B cell (primary cell): ENCODE data around the gene TRMT11. TPM values are rescaled to one million over a fixed set of nuclear protein-coding genes. Genes with fewer than 3 reads are reported as not detected.
A peak's percentile ranks its signal among the peaks of the same experiment; 100 is the strongest.

Experiments
- ATAC-seq: fragments of 200-7000 bp; cut with Tn5 transposase; one replicate; pipeline ENCODE4 v1.10.0; 2021; ENCODE audit warnings: low read depth, mild to moderate bottlenecking, moderate number of reproducible peaks, moderate library complexity
- CTCF ChIA-PET: fragments of 350-600 bp; sonication (Branson Sonifier 250); formaldehyde crosslinking; loops from one replicate; lab custom pipeline; 2021; ENCODE audit warnings: antibody characterized with exemption, inconsistent platforms; lab: Charles Lee
- POLR2A ChIA-PET: fragments of 350-600 bp; sonication (Branson Sonifier 250); formaldehyde crosslinking; loops from one replicate; lab custom pipeline; 2021; ENCODE audit warnings: antibody characterized with exemption; lab: Charles Lee
- DNase-seq: peaks from one replicate; pipeline ENCODE4 v3.0.0; 2013
- H2AFZ ChIP-seq: 2 replicates; pipeline ENCODE4 v1.6.1; 2012; ENCODE audit warnings: mild to moderate bottlenecking, low read depth, low read length; ENCODE audit not compliant: insufficient read depth, poor library complexity, severe bottlenecking
- H3K27ac ChIP-seq, 2 donors: 1 replicate in 1 of 2; 2 replicates in 1 of 2; pipeline ENCODE4 v1.5.1; 2012 to 2013; ENCODE audit warnings: low read length in 2 of 2, mild to moderate bottlenecking in 2 of 2, moderate library complexity in 1 of 2
- H3K27me3 ChIP-seq, 4 experiments: fragments of 200-600 bp in 1 of 4; sonication (generic) in 1 of 4; replicated peaks in 1 of 4; 1 replicate in 2 of 4; 2 replicates in 2 of 4; pipeline versions ENCODE4 v1.6.1 to v1.7.0; 2013 to 2016; ENCODE audit warnings: low read length in 3 of 4, mild to moderate bottlenecking in 2 of 4, mixed read lengths in 1 of 4, moderate library complexity in 1 of 4; ENCODE audit not compliant: insufficient read depth in 4 of 4, control insufficient read depth in 3 of 4; ENCODE audit errors: control extremely low read depth in 1 of 4
- H3K36me3 ChIP-seq, 2 experiments: replicated peaks in 1 of 2; 1 replicate in 1 of 2; 2 replicates in 1 of 2; pipeline versions ENCODE4 v1.6.1 to v1.7.1; 2013; ENCODE audit warnings: low read length in 1 of 2; ENCODE audit not compliant: insufficient read depth in 2 of 2, control insufficient read depth in 1 of 2; ENCODE audit errors: control extremely low read depth in 1 of 2, extremely low read depth in 1 of 2
- H3K4me1 ChIP-seq, 2 donors: fragments of 200-600 bp in 1 of 2; sonication (generic) in 1 of 2; 1 replicate in 1 of 2; 2 replicates in 1 of 2; pipeline versions ENCODE4 v1.5.1 to v1.6.1; 2013 to 2017; ENCODE audit warnings: low read length in 2 of 2; ENCODE audit not compliant: control insufficient read depth in 2 of 2, insufficient read depth in 2 of 2
- H3K4me2 ChIP-seq: replicated peaks from 2 replicates; pipeline ENCODE3; 2012; ENCODE audit warnings: mild to moderate bottlenecking, low read depth, low read length; ENCODE audit not compliant: poor library complexity, severe bottlenecking
- H3K4me3 ChIP-seq, 5 experiments: fragments of 200-600 bp in 1 of 5; sonication (generic) in 1 of 5; 1 replicate in 3 of 5; 2 replicates in 2 of 5; pipeline versions ENCODE4 v1.5.1 to v1.7.0; 2011 to 2016; ENCODE audit warnings: low read length in 4 of 5, mild to moderate bottlenecking in 4 of 5, low read depth in 2 of 5, control low read depth in 1 of 5, moderate library complexity in 1 of 5; ENCODE audit not compliant: insufficient read depth in 1 of 5; ENCODE audit errors: control extremely low read depth in 1 of 5, extremely low read depth in 1 of 5
- H3K79me2 ChIP-seq: fragments of 200-600 bp; sonication (generic); one replicate; pipeline ENCODE4 v1.6.0; 2016; ENCODE audit warnings: low read length; ENCODE audit not compliant: control insufficient read depth, insufficient read depth
- H3K9ac ChIP-seq: fragments of 200-600 bp; sonication (generic); 2 replicates; pipeline ENCODE4 v1.6.1; 2017; ENCODE audit warnings: mild to moderate bottlenecking, low read length, moderate library complexity
- H3K9me3 ChIP-seq, 3 donors: one replicate each; pipeline versions ENCODE4 v1.6.1 to v1.7.1; 2013; ENCODE audit warnings: low read length in 2 of 3; ENCODE audit not compliant: control insufficient read depth in 2 of 3, insufficient read depth in 1 of 3; ENCODE audit errors: control extremely low read depth in 1 of 3
- H4K20me1 ChIP-seq: 2 replicates; pipeline ENCODE4 v1.6.0; 2012; ENCODE audit warnings: mild to moderate bottlenecking, low read length; ENCODE audit not compliant: insufficient read depth, control insufficient read depth, poor library complexity, severe bottlenecking
- H3K27ac Mint-ChIP-seq: one replicate; pipeline ENCODE4 v1.8.0; 2021; ENCODE audit warnings: mixed read lengths
- H3K27me3 Mint-ChIP-seq: one replicate; pipeline ENCODE4 v1.8.0; 2021; ENCODE audit warnings: mixed read lengths
- H3K4me1 Mint-ChIP-seq: one replicate; pipeline ENCODE4 v1.8.0; 2021; ENCODE audit warnings: mixed read lengths
- H3K4me3 Mint-ChIP-seq: one replicate; pipeline ENCODE4 v1.8.0; 2021; ENCODE audit warnings: mixed read lengths
- H3K9me3 Mint-ChIP-seq: one replicate; pipeline ENCODE4 v1.8.0; 2022; ENCODE audit warnings: mixed read lengths; ENCODE audit not compliant: insufficient read depth
- EZH2 ChIP-seq: IDR thresholded peaks from 2 replicates; pipeline ENCODE4 v1.6.1; 2012; ENCODE audit warnings: borderline replicate concordance, low read depth, mild to moderate bottlenecking, moderate library complexity, low read length; ENCODE audit not compliant: insufficient read depth, poor library complexity, severe bottlenecking
- WGBS: methylation state at CpG from one replicate; pipeline ENCODE4 v1.1.5; 2013; ENCODE audit warnings: missing lambda C conversion rate; ENCODE audit not compliant: insufficient coverage; 5-methylcytosine and 5-hydroxymethylcytosine counted together
- intact Hi-C: fragments of 100-400 bp; cut with micrococcal nuclease; formaldehyde crosslinking; loops from one replicate; pipeline ENCODE4 v1.10.0; 2022
- polyA minus RNA-seq: library from RNA; depleted of rRNA, polyadenylated mRNA; stranded (reverse); fragments of >200 nt; gene quantifications from 2 replicates; pipeline ENCODE4 v1.2.3, GENCODE V29; 2012
- polyA plus RNA-seq: library from polyadenylated mRNA; depleted of rRNA; stranded (reverse); fragments of >200 nt; gene quantifications from 2 replicates; pipeline ENCODE4 v1.2.3, GENCODE V29; 2012
- total RNA-seq, 2 donors: library from RNA; stranded (reverse); fragments of 120-200 nt in 1 of 2; gene quantifications; 1 replicate in 1 of 2; 2 replicates in 1 of 2; pipeline versions ENCODE4 v1.2.3 to v1.2.4, GENCODE V29; 2013 to 2022
- TF ChIP-seq, protein P1 (sequence below): fragments of 200-600 bp; IDR thresholded peaks from one replicate; pipeline ENCODE4 v1.8.0; 2022; ENCODE audit warnings: antibody characterized with exemption, mild to moderate bottlenecking

TRMT11 gene
- total RNA-seq (29.3 and 30.4 TPM in 2 replicates), polyA plus RNA-seq (12.1 and 16.4 TPM in 2 replicates), polyA minus RNA-seq (9.7 and 15.6 TPM in 2 replicates)
- total RNA-seq (2013): 22.1 TPM

DNA sequence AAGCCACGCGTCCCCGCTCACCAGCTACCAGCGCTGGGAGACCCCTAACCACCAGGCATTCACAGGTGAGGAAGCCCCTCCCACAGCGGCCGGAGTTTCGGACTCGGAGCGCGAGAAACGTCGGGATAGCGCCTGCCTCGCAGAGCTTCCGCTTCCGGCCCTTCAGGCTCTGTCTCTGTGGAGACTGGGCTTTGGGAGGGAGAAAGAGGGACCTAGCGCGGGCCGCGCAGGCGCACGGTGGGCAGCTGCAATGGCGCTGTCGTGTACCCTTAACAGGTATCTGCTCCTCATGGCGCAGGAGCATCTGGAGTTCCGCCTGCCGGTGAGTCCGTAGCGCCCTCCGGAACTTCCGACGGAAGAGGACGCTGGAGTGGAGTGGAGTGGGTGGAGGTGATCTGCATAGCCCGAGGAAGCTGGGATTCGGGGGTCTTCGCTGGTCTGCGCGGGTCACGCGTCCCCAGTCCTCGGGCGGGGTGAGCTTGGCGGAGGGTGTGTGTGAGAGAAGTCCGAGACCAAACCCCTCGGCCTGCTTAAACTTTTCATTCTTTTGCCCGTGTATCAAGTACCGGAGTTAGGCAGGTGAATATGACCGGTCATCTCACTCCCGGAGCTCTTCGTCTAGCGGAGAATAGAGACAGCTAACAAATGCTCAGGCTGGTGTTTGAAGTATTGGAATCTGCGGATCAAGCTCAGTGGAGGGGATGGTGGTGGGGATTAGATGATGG is at the start of gene TRMT11:
TRMT11 (plus strand) TSS at position 240 of the 725 bp plus-strand sequence; CDS start at position 251, 11 bp downstream.
- H3K27me3 Mint-ChIP-seq: no peaks in the 10 kb centered on the region
- peak within 1 kb of the TSS; percentile 98 for H3K9ac ChIP-seq

DNA sequence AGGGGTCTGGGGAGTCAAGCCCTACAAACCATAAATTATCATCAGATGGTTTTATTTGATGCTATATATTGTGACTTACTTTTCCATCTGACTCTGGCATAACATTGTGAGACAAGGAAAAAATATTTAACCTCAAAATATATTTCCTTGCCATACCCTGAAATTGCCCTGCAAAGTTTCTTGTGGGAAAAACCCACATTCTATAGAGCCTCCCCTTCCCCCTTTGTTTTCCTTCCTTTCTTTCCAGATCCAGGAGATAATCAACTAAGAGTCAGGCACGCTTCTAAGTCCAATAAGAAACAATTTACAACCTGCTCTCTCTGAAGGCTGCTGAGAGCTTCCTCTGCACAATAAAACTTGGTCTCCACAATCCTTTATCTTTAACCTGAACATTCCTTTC is 47.3 kb upstream of the TRMT11 start:
- DNase-seq (no peak), ATAC-seq (no peak)
- Histone ChIP-seq H3K4me3 (no peak overlapping the region), H3K27me3 (peaks cover 0 to 7% (median 3%) of the 10 kb centered on the region in 4 experiments), H3K27ac (no peak overlapping the region), H3K4me1 (no peaks in the 10 kb centered on the region), H4K20me1 (no peaks in the 10 kb centered on the region), H2AFZ (no peak overlapping the region), H3K9ac (no peak overlapping the region), H3K4me2 (no peak overlapping the region), H3K79me2 (no peaks in the 10 kb centered on the region), H3K9me3 (no peaks in the 10 kb centered on the region), H3K36me3 (no peaks in the 10 kb centered on the region)
- ChIA-PET POLR2A (no interaction called here), CTCF (no interaction called here)
- no CpG with 5 or more reads among the region's 1 CpG for WGBS
- H3K9me3 Mint-ChIP-seq: no peaks in the 10 kb centered on the region
- no peak overlapping the region for H3K4me3 Mint-ChIP-seq
- no peaks in the 10 kb centered on the region for H3K4me1 Mint-ChIP-seq
- H3K27me3 Mint-ChIP-seq: peaks cover 16% of the 10 kb centered on the region
- no peak overlapping the region for H3K27ac Mint-ChIP-seq
- intact Hi-C loops: no loop called here
- TF ChIP-seq, protein P1, sequence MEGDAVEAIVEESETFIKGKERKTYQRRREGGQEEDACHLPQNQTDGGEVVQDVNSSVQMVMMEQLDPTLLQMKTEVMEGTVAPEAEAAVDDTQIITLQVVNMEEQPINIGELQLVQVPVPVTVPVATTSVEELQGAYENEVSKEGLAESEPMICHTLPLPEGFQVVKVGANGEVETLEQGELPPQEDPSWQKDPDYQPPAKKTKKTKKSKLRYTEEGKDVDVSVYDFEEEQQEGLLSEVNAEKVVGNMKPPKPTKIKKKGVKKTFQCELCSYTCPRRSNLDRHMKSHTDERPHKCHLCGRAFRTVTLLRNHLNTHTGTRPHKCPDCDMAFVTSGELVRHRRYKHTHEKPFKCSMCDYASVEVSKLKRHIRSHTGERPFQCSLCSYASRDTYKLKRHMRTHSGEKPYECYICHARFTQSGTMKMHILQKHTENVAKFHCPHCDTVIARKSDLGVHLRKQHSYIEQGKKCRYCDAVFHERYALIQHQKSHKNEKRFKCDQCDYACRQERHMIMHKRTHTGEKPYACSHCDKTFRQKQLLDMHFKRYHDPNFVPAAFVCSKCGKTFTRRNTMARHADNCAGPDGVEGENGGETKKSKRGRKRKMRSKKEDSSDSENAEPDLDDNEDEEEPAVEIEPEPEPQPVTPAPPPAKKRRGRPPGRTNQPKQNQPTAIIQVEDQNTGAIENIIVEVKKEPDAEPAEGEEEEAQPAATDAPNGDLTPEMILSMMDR: no peak
- no peak for TF ChIP-seq EZH2

More for the DNA sequence above, at the start of gene TRMT11:
- intact Hi-C loops: loop anchor here (1.0 to 5.0 kb wide), 3 partner anchors 10 to 674 kb away; partner anchors contain the start of gene HINT3
- H4K20me1 ChIP-seq: no peaks in the 10 kb centered on the region
- H3K27me3 ChIP-seq: no peaks in the 10 kb centered on the region
- H3K4me2 ChIP-seq: peak within 1 kb of the TSS; percentile 77
- ChIA-PET POLR2A (interaction anchor here (0.5 to 2.4 kb wide), 6 partner anchors 9 to 684 kb away, joined by 3 to 12 read pairs (median 4); partner anchors contain the start of genes HINT3 and NCOA7), CTCF (interaction anchor here (0.6 to 2.2 kb wide), 13 partner anchors 8 to 672 kb away, joined by 3 to 20 read pairs (median 6); partner anchors contain the start of gene NCOA7)
- WGBS: under 1% methylated on average over 52 of the region's 52 CpGs
- peak; percentile 92 for ATAC-seq
- no peaks in the 10 kb centered on the region for H3K36me3 ChIP-seq
- H3K4me3 ChIP-seq: peak within 1 kb of the TSS; percentile 78 to 94 (median 89)
- DNase-seq: peak; percentile 86
- peak within 1 kb of the TSS; percentile 35 for H3K4me3 Mint-ChIP-seq
- H3K27ac ChIP-seq: peak within 1 kb of the TSS; percentile 77 to 86
- TF ChIP-seq, protein P1: no peak
- no peaks in the 10 kb centered on the region for H3K9me3 ChIP-seq
- no peak within 1 kb of the TSS for H3K27ac Mint-ChIP-seq
- H3K79me2 ChIP-seq: peaks cover 5% of the 10 kb centered on the region
- peak within 1 kb of the TSS; percentile 99 for H2AFZ ChIP-seq
- no peaks in the 10 kb centered on the region for H3K9me3 Mint-ChIP-seq
- peaks cover 10 to 12% of the 10 kb centered on the region in 2 donors for H3K4me1 ChIP-seq
- peaks cover 5% of the 10 kb centered on the region for H3K4me1 Mint-ChIP-seq
